Stimulated activated CD4-positive, alpha-beta T cell treated with anti-CD3 and anti-CD28 coated beads, Interleukin-15, amount 100 ng/mL, for 48 hours (primary cell): Measurements from ENCODE around the gene PSMD13.
"Not testable (repeated sequence)": the region's sequence is repeated elsewhere in the genome, so short reads cannot be mapped to it uniquely, and the experiment has no call there.

Experiments
- DNase-seq, 2 donors: peaks; one replicate each; pipeline ENCODE4 v3.0.0-alpha.2; 2020; ENCODE audit warnings: low read depth in 2 of 2

PSMD13 gene

GRCh38 chr11:217704-218103 lies 19.1 kb upstream of the PSMD13 start:
- DNase-seq: no peak

GRCh38 chr11:218815-219593 lies 17.8 kb upstream of the PSMD13 start:
- no peak for DNase-seq

- not testable (repeated sequence) for DNase-seq
These were observed 16.0 kb upstream of the PSMD13 start for GRCh38 chr11:220641-221215.

- DNase-seq: no peak
These were observed 15.2 kb upstream of the PSMD13 start for GRCh38 chr11:221539-221938.

GRCh38 chr11:221998-222789 lies 14.6 kb upstream of the PSMD13 start:
- no peak for DNase-seq

GRCh38 chr11:223026-223789 lies 13.6 kb upstream of the PSMD13 start:
- DNase-seq: no peak

- no peak for DNase-seq
These were observed 12.9 kb upstream of the PSMD13 start for GRCh38 chr11:223884-224283.

GRCh38 chr11:224424-224823 lies 12.4 kb upstream of the PSMD13 start:
- no peak for DNase-seq

- no peak for DNase-seq
These were observed 10.9 kb upstream of the PSMD13 start for GRCh38 chr11:225734-226453.

- no peak for DNase-seq
These were observed 8.9 kb upstream of the PSMD13 start for GRCh38 chr11:227824-228379.

GRCh38 chr11:230431-230830 lies 6.3 kb upstream of the PSMD13 start:
- no peak for DNase-seq

- no peak for DNase-seq
These were observed 3.8 kb upstream of the PSMD13 start for GRCh38 chr11:232783-233565.

- no peak for DNase-seq
These were observed 1.6 kb upstream of the PSMD13 start for GRCh38 chr11:235180-235579.

GRCh38 chr11:235609-235996 lies 1.2 kb upstream of the PSMD13 start:
- DNase-seq: peak in 1 of 2 donors; percentile 61

GRCh38 chr11:235997-236773 lies 591 bp upstream of the PSMD13 start, which contains the start of gene SIRT3:
TSS of gene SIRT3 (minus strand) at chr11:236342. CDS start at chr11:236328, 14 bp downstream.
- peak; percentile 63 to 74 for DNase-seq

GRCh38 chr11:238346-238745 lies 1.6 kb downstream of the PSMD13 start:
- not testable (repeated sequence) for DNase-seq

GRCh38 chr11:240315-240714 lies 3.5 kb downstream of the PSMD13 start:
- DNase-seq: no peak

GRCh38 chr11:241634-242033 lies 4.9 kb downstream of the PSMD13 start:
- DNase-seq: no peak

GRCh38 chr11:244376-244775 lies 7.6 kb downstream of the PSMD13 start:
- no peak for DNase-seq
